Fibroblast of lung (primary cell): ENCODE measurements around the gene SUPT4H1. TPM values are rescaled to one million over a fixed set of nuclear protein-coding genes. Genes with fewer than 3 reads are reported as not detected.

Experiments used
- DNase-seq, 2 donors: peaks; one replicate each; pipeline versions ENCODE4 v3.0.0 to v3.0.0-alpha.2; 2010; ENCODE audit warnings: low read depth in 2 of 2
- H2AFZ ChIP-seq: 2 replicates; pipeline ENCODE4 v1.5.1; 2012; ENCODE audit warnings: low read length, control low read depth, inconsistent platforms
- H3K27ac ChIP-seq: 2 replicates; pipeline ENCODE4 v1.5.1; 2011; ENCODE audit warnings: low read length, control low read depth; ENCODE audit not compliant: insufficient read depth
- H3K27me3 ChIP-seq: 2 replicates; pipeline ENCODE4 v1.5.1; 2011; ENCODE audit warnings: mild to moderate bottlenecking, low read length; ENCODE audit not compliant: control insufficient read depth, insufficient read depth
- H3K36me3 ChIP-seq: 2 replicates; pipeline ENCODE4 v1.5.1; 2011; ENCODE audit warnings: low read length; ENCODE audit not compliant: control insufficient read depth, insufficient read depth
- H3K4me1 ChIP-seq: 2 replicates; pipeline ENCODE4 v1.5.1; 2011; ENCODE audit warnings: low read length; ENCODE audit not compliant: control insufficient read depth, insufficient read depth; ENCODE audit errors: extremely low read depth
- H3K4me2 ChIP-seq: 2 replicates; pipeline ENCODE4 v1.5.1; 2011; ENCODE audit warnings: low read length, control low read depth; ENCODE audit not compliant: insufficient read depth; ENCODE audit errors: extremely low read depth
- H3K4me3 ChIP-seq, 4 experiments: fragments of 200-600 bp in 1 of 4; sonication (generic) in 1 of 4; replicated peaks in 1 of 4; 2 replicates each; pipeline ENCODE4 v1.5.1; 2011 to 2016; ENCODE audit warnings: low read length in 4 of 4, low read depth in 3 of 4, mild to moderate bottlenecking in 3 of 4, control low read depth in 2 of 4, inconsistent platforms in 1 of 4, mixed read lengths in 1 of 4; ENCODE audit not compliant: insufficient read depth in 1 of 4; ENCODE audit errors: control extremely low read depth in 1 of 4
- H3K79me2 ChIP-seq: 2 replicates; pipeline ENCODE4 v1.5.1; 2012; ENCODE audit warnings: mild to moderate bottlenecking, low read length, inconsistent platforms; ENCODE audit not compliant: control insufficient read depth, insufficient read depth
- H3K9ac ChIP-seq: 2 replicates; pipeline ENCODE4 v1.5.1; 2011; ENCODE audit warnings: mild to moderate bottlenecking, low read length, control low read depth; ENCODE audit not compliant: insufficient read depth
- H3K9me3 ChIP-seq: 2 replicates; pipeline ENCODE4 v1.5.1; 2012; ENCODE audit warnings: low read depth, low read length; ENCODE audit not compliant: control insufficient read depth, insufficient read depth
- H4K20me1 ChIP-seq: 2 replicates; pipeline ENCODE4 v1.5.1; 2011; ENCODE audit warnings: low read length; ENCODE audit not compliant: control insufficient read depth, insufficient read depth; ENCODE audit errors: extremely low read depth
- CTCF ChIP-seq, 2 donors: IDR thresholded peaks in 1 of 2; conservative IDR thresholded peaks in 1 of 2; 1 replicate in 1 of 2; 2 replicates in 1 of 2; pipeline ENCODE4 v1.5.1; 2011 to 2012; ENCODE audit warnings: low read length in 2 of 2, control low read depth in 1 of 2, inconsistent platforms in 1 of 2, low read depth in 1 of 2, mild to moderate bottlenecking in 1 of 2
- EZH2 ChIP-seq: IDR thresholded peaks from 2 replicates; pipeline ENCODE4 v1.5.1; 2012; ENCODE audit warnings: low read length, control low read depth, mild to moderate bottlenecking; ENCODE audit errors: missing control alignments
- polyA plus RNA-seq, 2 donors: library from polyadenylated mRNA; depleted of rRNA in 1 of 2; stranded (reverse) in 1 of 2; unstranded in 1 of 2; fragments of >200 nt; gene quantifications; 2 replicates each; pipeline ENCODE4 v1.2.1, GENCODE V29; 2011 to 2012; ENCODE audit warnings: missing spikeins in 1 of 2
- total RNA-seq: library from RNA; depleted of rRNA; stranded (reverse); fragments of >200 nt; gene quantifications from 2 replicates; pipeline ENCODE4 v1.2.1, GENCODE V29; 2014

Gene SUPT4H1
- total and polyA plus RNA-seq, 2 donors (not counting 1 experiment from before 2014, with no cell fraction given): 41.9 to 207 TPM

DNA sequence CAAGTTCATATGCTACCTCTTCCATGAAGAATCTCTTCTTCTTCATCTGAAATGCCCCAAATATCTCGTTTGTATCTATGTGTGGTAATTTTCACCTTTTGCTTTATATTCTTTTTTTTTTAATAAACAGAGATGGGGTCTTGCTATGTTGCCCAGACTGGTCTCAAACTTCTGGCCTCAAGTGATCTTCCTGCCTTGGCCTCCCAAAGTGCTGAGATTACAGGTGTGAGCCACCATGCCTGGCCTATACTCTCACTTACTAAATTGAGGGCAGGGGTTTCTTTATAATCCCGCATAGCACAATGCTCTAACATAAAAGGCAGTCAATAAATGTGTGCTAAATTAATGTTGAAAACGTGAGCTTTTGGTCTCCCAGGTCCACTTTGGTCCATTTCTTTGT, 34.7 kb upstream of the SUPT4H1 start:
- no peak for TF ChIP-seq CTCF (conservative IDR thresholded peaks at IDR 0.05 in 1 of 2, IDR thresholded peaks at IDR 0.05 in 1 of 2; ENCODE audit: low read depth in 1 of 2, low read length in 2 of 2)
- no peak for TF ChIP-seq EZH2
- no peak overlapping the region for H2AFZ ChIP-seq
- H3K4me3 ChIP-seq: no peak overlapping the region
- H4K20me1 ChIP-seq: no peaks in the 10 kb centered on the region
- no peaks in the 10 kb centered on the region for H3K36me3 ChIP-seq
- no peak overlapping the region for H3K27ac ChIP-seq
- H3K9ac ChIP-seq: no peak overlapping the region
- DNase-seq: no peak
- H3K9me3 ChIP-seq: no peaks in the 10 kb centered on the region
- no peaks in the 10 kb centered on the region for H3K4me1 ChIP-seq
- H3K27me3 ChIP-seq: no peaks in the 10 kb centered on the region
- no peak overlapping the region for H3K4me2 ChIP-seq
- no peaks in the 10 kb centered on the region for H3K79me2 ChIP-seq

- no peaks in the 10 kb centered on the region for H3K4me1 ChIP-seq
- H3K27ac ChIP-seq: no peak overlapping the region
- no peak overlapping the region for H3K4me2 ChIP-seq
- no peaks in the 10 kb centered on the region for H3K27me3 ChIP-seq
- H2AFZ ChIP-seq: no peak overlapping the region
- no peaks in the 10 kb centered on the region for H4K20me1 ChIP-seq
- H3K9me3 ChIP-seq: no peaks in the 10 kb centered on the region
- H3K36me3 ChIP-seq: no peaks in the 10 kb centered on the region
- no peak for TF ChIP-seq CTCF (conservative IDR thresholded peaks at IDR 0.05 in 1 of 2, IDR thresholded peaks at IDR 0.05 in 1 of 2; ENCODE audit: low read depth in 1 of 2, low read length in 2 of 2)
- TF ChIP-seq EZH2: no peak
- no peak for DNase-seq
- H3K79me2 ChIP-seq: no peaks in the 10 kb centered on the region
- H3K9ac ChIP-seq: no peak overlapping the region
- no peak overlapping the region for H3K4me3 ChIP-seq
Observed at GRCh38 chr17:58385359-58385899, 33.4 kb upstream of the SUPT4H1 start.

- no peak overlapping the region for H2AFZ ChIP-seq
- no peak overlapping the region for H3K9ac ChIP-seq
- no peaks in the 10 kb centered on the region for H3K27me3 ChIP-seq
Observed at GRCh38 chr17:58384897-58385296, 32.9 kb upstream of the SUPT4H1 start.

More at GRCh38 chr17:58384897-58385296, 32.9 kb upstream of the SUPT4H1 start:
- no peaks in the 10 kb centered on the region for H4K20me1 ChIP-seq
- no peaks in the 10 kb centered on the region for H3K9me3 ChIP-seq
- TF ChIP-seq EZH2 (no peak), CTCF (conservative IDR thresholded peaks at IDR 0.05 in 1 of 2, IDR thresholded peaks at IDR 0.05 in 1 of 2; ENCODE audit: low read depth in 1 of 2, low read length in 2 of 2) (no peak)
- DNase-seq: no peak
- H3K4me3 ChIP-seq: no peak overlapping the region
- H3K4me1 ChIP-seq: no peaks in the 10 kb centered on the region
- H3K79me2 ChIP-seq: no peaks in the 10 kb centered on the region
- no peak overlapping the region for H3K4me2 ChIP-seq
- no peaks in the 10 kb centered on the region for H3K36me3 ChIP-seq
- no peak overlapping the region for H3K27ac ChIP-seq
